Spleen (tissue), 7 donors: ENCODE data around the gene MACROD2.

Experiments used
- CTCF ChIP-seq, 11 experiments: fragments of 200-600 bp in 7 of 11; fragments of 450-650 bp in 4 of 11; sonication (generic) in 4 of 11; IDR thresholded peaks in 8 of 11; conservative IDR thresholded peaks in 3 of 11; 1 replicate in 7 of 11; 2 replicates in 4 of 11; pipeline versions ENCODE4 v1.4.0 to v1.8.0; 2016 to 2021; ENCODE audit warnings: antibody characterized with exemption in 11 of 11, inconsistent platforms in 4 of 11, mild to moderate bottlenecking in 1 of 11
- POLR2AphosphoS5 ChIP-seq, 3 donors: sonication (generic); formaldehyde crosslinking; IDR thresholded peaks; one replicate each; pipeline ENCODE4 v1.5.1; 2017; ENCODE audit warnings: antibody characterized with exemption in 3 of 3
- donor health status: DM: no; HTN: no; CAD: no; lungs with moderate emphysema.
- donor health status: DM: no; HTN: no; CAD: no.
- donor health status: DM: no; HTN: no; CAD: no.

DNA sequence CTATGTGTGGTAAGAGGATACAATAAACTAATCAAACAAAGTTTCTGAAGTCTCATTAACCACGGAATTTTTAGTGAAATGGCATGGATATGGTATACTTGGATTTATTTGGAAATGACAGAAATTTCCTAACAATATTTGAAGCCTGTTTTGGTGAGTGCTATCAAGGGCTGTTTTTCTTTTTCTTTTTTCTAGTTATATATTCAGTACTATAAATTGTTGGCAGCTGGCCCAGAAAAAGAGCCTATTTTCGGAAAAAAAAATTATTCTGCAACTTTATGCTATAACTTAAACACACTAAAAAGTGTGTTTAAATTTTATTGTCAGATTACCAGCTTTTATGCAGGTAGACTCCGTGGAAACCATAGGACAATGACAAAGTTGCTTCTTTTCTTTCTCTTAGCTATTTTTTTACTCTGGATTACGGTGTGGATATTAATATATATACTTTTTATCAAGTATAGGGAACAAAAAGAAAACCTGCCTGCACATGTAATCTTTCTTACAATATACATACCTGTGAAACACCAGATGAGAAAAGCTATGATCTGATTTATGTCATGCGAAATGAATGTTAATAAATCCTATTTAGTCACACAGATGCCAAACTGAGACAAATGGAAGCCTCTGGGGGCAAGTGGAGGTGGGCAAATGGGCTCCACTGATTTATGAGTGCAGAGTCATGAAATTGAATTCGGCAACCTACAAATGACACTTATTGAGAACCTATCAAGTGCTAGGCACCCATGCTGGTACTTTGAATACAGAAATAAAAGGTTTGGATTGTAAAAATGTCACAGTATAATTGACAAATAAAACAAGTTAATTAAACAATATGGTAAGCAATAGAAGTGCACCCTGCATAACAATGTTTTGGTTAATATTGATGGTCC lies 1261.6 kb downstream of the MACROD2 start:
- TF ChIP-seq CTCF (IDR thresholded peaks at IDR 0.05 in 8 of 11, conservative IDR thresholded peaks at IDR 0.05 in 3 of 11) (no peak), POLR2AphosphoS5 (IDR thresholded peaks at IDR 0.05) (no peak)
